GM21390 (cell line): Measurements from ENCODE around the gene TEX52.

Experiments
- ATAC-seq: cut with Tn5 transposase; IDR thresholded peaks from one replicate; pipeline ENCODE4 v1.9.1; 2021; ENCODE audit not compliant: unreplicated experiment

Gene TEX52

GRCh38 chr12:2801044-2801783, 55.6 kb downstream of the TEX52 start:
- ATAC-seq = no peak

- no peak for ATAC-seq
These were observed 56.7 kb downstream of the TEX52 start for GRCh38 chr12:2800046-2800570.
